ENCODE measurements around the gene RCOR2.

RCOR2 gene

DNA sequence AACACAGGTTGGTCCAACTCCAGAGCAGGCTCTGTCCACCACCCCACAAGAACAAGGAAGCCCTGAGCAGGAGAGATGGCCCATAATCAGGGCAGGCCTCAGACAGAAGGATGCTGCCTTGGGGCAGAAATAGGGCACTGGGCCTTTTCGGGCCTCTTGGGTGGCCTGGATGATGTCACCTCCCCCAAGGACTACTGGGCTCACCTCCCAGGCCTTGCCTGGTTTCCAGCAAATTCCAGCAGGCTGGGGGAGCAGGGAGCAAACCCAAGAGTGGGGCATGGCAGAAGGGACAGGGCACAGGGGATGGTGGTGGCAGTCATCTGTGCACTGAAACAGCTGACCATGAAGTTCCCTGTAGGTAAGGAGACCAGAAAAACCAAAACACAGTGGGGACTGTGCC, 16.5 kb upstream of the RCOR2 start:
- H3K27me3 ChIP-seq (replicated peaks; ENCODE audit: insufficient read depth, low read length): 0 out of 2 replicates have a peak, but pooled peaks cover 6% of the 10 kb centered on the region
- H3F3A ChIP-seq (ENCODE audit: insufficient read depth, low read length): peaks cover 6% of the 10 kb centered on the region; the same call in 1 of the 2 replicates
- no peak for DNase-seq
- no peaks in the 10 kb centered on the region for H3K9me2 ChIP-seq (replicated peaks; ENCODE audit: insufficient read depth, low read length)
- 0 out of 2 replicates have a peak, but pooled peaks cover 3% of the 10 kb centered on the region for H3K4me1 ChIP-seq (ENCODE audit: low read length)
- no peaks in the 10 kb centered on the region for H3K36me3 ChIP-seq (replicated peaks; ENCODE audit: insufficient read depth, low read length)
- no peaks in the 10 kb centered on the region for H3K79me2 ChIP-seq (ENCODE audit: low read length)
- no peak overlapping the region for H3K4me3 ChIP-seq (ENCODE audit: low read length)
- no peak overlapping the region for H3K9ac ChIP-seq (ENCODE audit: low read length)
- no peak overlapping the region for H2AFZ ChIP-seq (ENCODE audit: low read length)
- H4K20me1 ChIP-seq (ENCODE audit: insufficient read depth, low read length): no peaks in the 10 kb centered on the region
- H3K27ac ChIP-seq (ENCODE audit: low read length): no peak overlapping the region
- no peak overlapping the region for H3K4me2 ChIP-seq (ENCODE audit: low read depth, low read length)
- no peaks in the 10 kb centered on the region for H3K9me3 ChIP-seq (replicated peaks; ENCODE audit: insufficient read depth, low read length)
- TF ChIP-seq EZH2phosphoT487 (IDR thresholded peaks at IDR 0.05; ENCODE audit: low read length): no peak
- no peak for TF ChIP-seq CTCF (IDR thresholded peaks at IDR 0.05; ENCODE audit: low read length)
- no peak for TF ChIP-seq EZH2 (optimal IDR thresholded peaks at IDR 0.05; ENCODE audit: low read depth, low read length)

DNA sequence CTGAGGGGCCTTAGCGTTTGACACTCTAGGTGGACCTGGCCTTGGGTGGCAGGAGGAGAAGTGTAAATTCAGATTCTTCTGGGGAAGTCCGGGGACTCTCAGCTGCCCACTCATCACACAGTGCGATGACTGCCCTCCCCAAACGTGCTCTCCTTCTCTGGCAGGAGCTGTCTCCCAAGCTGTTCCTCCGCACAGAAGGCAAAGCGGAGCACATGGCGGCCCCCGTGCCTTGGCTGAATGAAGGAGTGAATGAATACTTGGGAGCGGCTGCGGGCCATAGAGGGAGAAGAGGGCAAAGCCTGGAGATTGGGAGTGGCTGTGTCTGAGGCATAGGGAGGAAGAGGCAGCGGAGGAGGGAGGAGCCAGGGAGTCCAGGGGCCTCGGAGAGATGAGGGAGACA, 14.9 kb upstream of the RCOR2 start:
- no peak overlapping the region for H2AFZ ChIP-seq (ENCODE audit: low read length)
- H3K9me3 ChIP-seq (replicated peaks; ENCODE audit: insufficient read depth, low read length): no peaks in the 10 kb centered on the region
- H3K27ac ChIP-seq (ENCODE audit: low read length): no peak overlapping the region
- no peak overlapping the region for H3K9ac ChIP-seq (ENCODE audit: low read length)
- no peak for TF ChIP-seq EZH2phosphoT487 (IDR thresholded peaks at IDR 0.05; ENCODE audit: low read length)
- TF ChIP-seq CTCF (IDR thresholded peaks at IDR 0.05; ENCODE audit: low read length): no peak
- TF ChIP-seq EZH2 (optimal IDR thresholded peaks at IDR 0.05; ENCODE audit: low read depth, low read length): no peak
- no peaks in the 10 kb centered on the region for H3K4me1 ChIP-seq (ENCODE audit: low read length)
- DNase-seq: no peak
- H4K20me1 ChIP-seq (ENCODE audit: insufficient read depth, low read length): no peaks in the 10 kb centered on the region
- H3K4me2 ChIP-seq (ENCODE audit: low read depth, low read length): no peak overlapping the region
- peaks cover 11% of the 10 kb centered on the region; the same call in 1 of the 2 replicates for H3K27me3 ChIP-seq (replicated peaks; ENCODE audit: insufficient read depth, low read length)
- no peak overlapping the region for H3K4me3 ChIP-seq (ENCODE audit: low read length)
- no peaks in the 10 kb centered on the region for H3K9me2 ChIP-seq (replicated peaks; ENCODE audit: insufficient read depth, low read length)
- no peaks in the 10 kb centered on the region for H3K79me2 ChIP-seq (ENCODE audit: low read length)
- no peaks in the 10 kb centered on the region for H3K36me3 ChIP-seq (replicated peaks; ENCODE audit: insufficient read depth, low read length)
- no peaks in the 10 kb centered on the region for H3F3A ChIP-seq (ENCODE audit: insufficient read depth, low read length)

GRCh38 chr11:63931045-63931444, 14.1 kb upstream of the RCOR2 start:
- no peaks in the 10 kb centered on the region for H3K9me2 ChIP-seq (replicated peaks; ENCODE audit: insufficient read depth, low read length)
- H3K27ac ChIP-seq (ENCODE audit: low read length): no peak overlapping the region
- H3K4me3 ChIP-seq (ENCODE audit: low read length): no peak overlapping the region
- H3K79me2 ChIP-seq (ENCODE audit: low read length): no peaks in the 10 kb centered on the region
- no peaks in the 10 kb centered on the region for H4K20me1 ChIP-seq (ENCODE audit: insufficient read depth, low read length)
- H3K4me2 ChIP-seq (ENCODE audit: low read depth, low read length): no peak overlapping the region
- H3F3A ChIP-seq (ENCODE audit: insufficient read depth, low read length): no peaks in the 10 kb centered on the region
- TF ChIP-seq EZH2 (optimal IDR thresholded peaks at IDR 0.05; ENCODE audit: low read depth, low read length) (no peak), EZH2phosphoT487 (IDR thresholded peaks at IDR 0.05; ENCODE audit: low read length) (no peak), CTCF (IDR thresholded peaks at IDR 0.05; ENCODE audit: low read length) (no peak)
- no peak for DNase-seq
- no peaks in the 10 kb centered on the region for H3K36me3 ChIP-seq (replicated peaks; ENCODE audit: insufficient read depth, low read length)
- H3K9ac ChIP-seq (ENCODE audit: low read length): no peak overlapping the region
- peaks cover 11% of the 10 kb centered on the region; the same call in 1 of the 2 replicates for H3K27me3 ChIP-seq (replicated peaks; ENCODE audit: insufficient read depth, low read length)
- H3K9me3 ChIP-seq (replicated peaks; ENCODE audit: insufficient read depth, low read length): no peaks in the 10 kb centered on the region
- no peak overlapping the region for H2AFZ ChIP-seq (ENCODE audit: low read length)
- H3K4me1 ChIP-seq (ENCODE audit: low read length): no peaks in the 10 kb centered on the region
